Right ventricle myocardium superior (tissue), 1 donor: Measurements from ENCODE around the gene TBC1D9B. TPM values are rescaled to one million over a fixed set of nuclear protein-coding genes. Genes with fewer than 3 reads are reported as not detected.
"Not testable (repeated sequence)": the region's sequence is repeated elsewhere in the genome, so short reads cannot be mapped to it uniquely, and the experiment has no call there.

ENCODE experiments used
- ATAC-seq: fragments of 200-7000 bp; cut with Tn5 transposase; one replicate; pipeline ENCODE4 v1.9.1; 2020; ENCODE audit warnings: mild to moderate bottlenecking; ENCODE audit not compliant: poor library complexity
- DNase-seq: peaks from one replicate; pipeline ENCODE4 v3.0.0-alpha.2; 2020
- intact Hi-C: fragments of 100-400 bp; cut with DNase I; formaldehyde crosslinking; loops from one replicate; pipeline ENCODE4 v1.11.2; 2022
- total RNA-seq: library from RNA; stranded (reverse); fragmentation: NEBNext Ultra II Directional; extraction: Animal tissue kit (Norgen Biotek cat#: 25700); gene quantifications from one replicate; pipeline ENCODE4 v1.2.1, GENCODE V29; 2021
- donor health status: DM: no; HTN: yes; CAD: no; lungs with severe emphysema.

Gene TBC1D9B
- total RNA-seq, 1 donor from 2014 or later, result 29.6 TPM

DNA sequence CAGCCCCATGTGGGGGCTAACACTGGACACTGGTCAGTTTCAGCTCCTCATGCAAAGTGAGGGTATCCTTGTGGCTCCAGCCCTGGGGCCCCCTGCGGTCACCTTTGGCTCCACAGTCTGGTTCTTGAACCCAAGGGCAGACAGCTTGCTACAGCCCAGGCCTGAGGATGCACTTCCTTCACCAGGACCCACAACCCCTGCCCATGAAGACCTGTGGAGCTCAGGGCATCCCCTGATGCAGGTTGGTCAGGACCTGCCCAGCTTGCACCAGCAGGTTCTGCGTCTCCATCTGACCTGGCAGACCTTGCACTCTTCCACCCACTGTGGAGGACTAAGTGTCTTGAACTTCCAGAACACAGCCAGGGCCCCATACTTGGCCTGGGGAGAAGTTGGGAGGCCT lies 45.4 kb downstream of the TBC1D9B start:
- ATAC-seq (no peak), DNase-seq (no peak)
- intact Hi-C loops, result no loop called here

- intact Hi-C loops, result no loop called here
- no peak for DNase-seq
- ATAC-seq, result no peak
Observed at GRCh38 chr5:179860301-179860700, 47.4 kb downstream of the TBC1D9B start.

GRCh38 chr5:179858586-179859427 lies 48.9 kb downstream of the TBC1D9B start, which contains the start of gene MRNIP:
Gene MRNIP, minus strand, starts transcription at chr5:179858817. Its CDS starts 21 bp downstream, at chr5:179858796.
- intact Hi-C loops, result loop anchor here (5.0 kb wide), 1 partner anchor 37 kb away; the partner anchor contains the start of gene SQSTM1
- DNase-seq (peak; percentile 99), ATAC-seq (peak; percentile 99)

GRCh38 chr5:179858241-179858585 lies 49.5 kb downstream of the TBC1D9B start:
- intact Hi-C loops, result loop anchor here (5.0 kb wide), 1 partner anchor 36 kb away; the partner anchor contains the start of gene SQSTM1
- no peak for DNase-seq
- peak; percentile 59 for ATAC-seq

DNA sequence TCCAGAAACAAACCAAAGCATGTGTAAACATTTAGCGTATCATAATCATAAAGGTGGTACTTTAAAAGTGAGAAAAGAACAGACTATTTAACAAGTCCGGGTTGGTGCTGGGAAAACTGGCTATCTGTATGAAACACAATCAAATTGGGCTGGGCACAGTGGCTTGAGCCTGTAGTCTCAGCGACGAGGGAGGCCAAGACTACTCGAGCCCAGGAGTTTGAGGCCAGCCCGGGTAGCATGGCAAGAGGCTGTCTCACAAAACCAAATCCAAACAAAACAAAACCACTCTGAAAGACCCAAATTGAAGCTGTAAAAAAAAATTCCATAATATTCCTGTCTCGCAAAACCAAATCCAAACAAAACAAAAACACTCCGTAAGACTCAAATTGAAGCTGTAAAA lies 53.3 kb downstream of the TBC1D9B start:
- intact Hi-C loops, result no loop called here
- no peak for ATAC-seq
- DNase-seq, result no peak

DNA sequence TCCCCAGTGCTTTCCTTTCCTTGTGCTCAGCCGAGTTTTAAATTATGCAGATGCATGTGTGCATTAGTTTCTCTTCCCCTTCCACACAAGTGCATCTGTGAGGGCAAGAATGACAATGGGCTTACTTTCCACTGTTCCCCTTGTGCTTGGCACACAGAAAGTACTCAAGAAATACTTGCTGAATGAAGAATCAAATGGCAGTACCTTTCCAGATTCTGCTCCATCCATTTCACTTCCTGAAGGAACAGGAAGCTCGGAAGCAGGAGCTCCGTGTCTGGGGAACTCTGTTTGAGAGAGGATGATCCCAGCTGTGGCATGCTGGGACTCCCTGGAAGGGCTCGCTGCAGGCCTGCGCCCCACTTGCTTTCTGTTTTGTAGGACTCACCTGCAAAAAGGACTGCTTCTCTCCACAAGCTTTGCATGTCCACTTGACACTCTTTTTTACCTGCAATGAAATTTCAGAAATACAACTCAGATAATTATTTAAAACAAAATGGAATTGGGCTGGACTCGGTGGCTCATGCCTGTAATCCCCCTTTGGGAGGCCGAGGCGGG lies 54.6 kb downstream of the TBC1D9B start:
- no peak for DNase-seq
- intact Hi-C loops, result no loop called here
- no peak for ATAC-seq

DNA sequence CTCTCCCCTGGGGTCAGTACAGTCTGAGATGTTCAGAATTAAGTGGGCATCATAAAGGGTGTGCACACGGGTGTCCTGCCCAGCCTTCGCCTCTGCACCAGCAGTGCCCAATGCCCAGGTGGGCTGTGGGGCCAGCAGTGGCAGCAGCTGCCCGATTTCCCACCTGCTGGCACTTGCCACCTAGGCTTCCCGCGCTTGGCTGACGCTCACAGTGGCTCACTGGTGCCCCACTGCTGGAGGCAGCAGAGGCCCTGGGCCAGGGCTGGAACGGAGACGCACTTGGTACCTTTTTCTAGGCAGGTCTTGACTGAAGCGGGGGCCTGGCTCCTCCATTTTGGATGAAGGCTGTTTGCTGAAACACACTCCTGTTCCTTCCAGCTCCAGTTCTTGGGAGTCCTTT lies 66.1 kb downstream of the TBC1D9B start:
- ATAC-seq (no peak), DNase-seq (no peak)
- intact Hi-C loops, result no loop called here

- ATAC-seq, result no peak
- intact Hi-C loops, result no loop called here
- no peak for DNase-seq
Observed at GRCh38 chr5:179840766-179841165, 66.9 kb downstream of the TBC1D9B start.

- intact Hi-C loops, result no loop called here
- ATAC-seq (no peak), DNase-seq (no peak)
Observed at GRCh38 chr5:179840321-179840720, 67.4 kb downstream of the TBC1D9B start.

DNA sequence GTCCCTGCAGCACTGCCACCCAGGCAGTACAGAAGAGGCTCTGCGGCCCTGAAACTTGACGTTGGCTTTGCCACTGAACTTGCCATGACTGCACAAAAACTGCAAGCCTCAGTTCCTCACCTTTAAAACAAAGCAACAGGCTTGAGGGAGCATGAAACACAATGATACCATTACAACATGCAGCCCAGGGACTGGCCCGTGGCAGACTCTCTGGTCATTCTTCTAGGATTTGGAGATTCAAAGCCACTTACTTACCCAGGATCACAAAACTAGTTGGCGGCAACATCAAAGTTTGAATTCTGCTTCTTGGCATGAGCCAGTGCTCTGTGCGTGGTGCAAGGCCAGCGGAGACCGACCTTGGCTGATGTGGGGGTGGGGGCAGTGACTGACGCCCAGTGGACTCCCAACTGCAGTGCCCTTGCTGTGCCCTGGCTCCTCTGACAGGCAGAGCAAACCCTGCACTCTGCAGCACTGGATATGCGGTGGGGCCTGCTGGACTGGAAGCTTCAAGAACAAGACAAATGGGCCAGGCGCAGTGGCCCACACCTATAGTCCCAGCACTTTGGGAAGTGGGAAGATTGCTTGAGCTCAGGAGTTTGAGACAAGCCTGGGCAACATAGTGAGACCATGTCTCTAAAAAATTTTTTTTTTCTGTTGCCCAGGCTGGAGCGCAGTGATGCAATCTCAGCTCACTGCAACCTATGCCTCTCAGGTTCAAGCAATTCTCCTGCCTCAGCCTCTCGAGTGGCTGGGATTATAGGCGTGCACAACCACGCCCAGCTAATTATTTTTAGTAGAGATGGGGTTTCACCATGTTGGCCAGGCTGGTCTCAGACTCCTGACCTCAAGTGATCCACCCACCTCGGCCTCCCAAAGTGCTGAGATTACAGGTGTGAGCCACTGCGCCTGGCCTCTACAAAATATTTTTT lies 68.1 kb downstream of the TBC1D9B start:
- ATAC-seq (peak; percentile 70), DNase-seq (peak; percentile 60)
- intact Hi-C loops, result no loop called here

GRCh38 chr5:179837076-179838011 lies 70.4 kb downstream of the TBC1D9B start:
- intact Hi-C loops, result no loop called here
- ATAC-seq (peak; percentile 4), DNase-seq (no peak)

DNA sequence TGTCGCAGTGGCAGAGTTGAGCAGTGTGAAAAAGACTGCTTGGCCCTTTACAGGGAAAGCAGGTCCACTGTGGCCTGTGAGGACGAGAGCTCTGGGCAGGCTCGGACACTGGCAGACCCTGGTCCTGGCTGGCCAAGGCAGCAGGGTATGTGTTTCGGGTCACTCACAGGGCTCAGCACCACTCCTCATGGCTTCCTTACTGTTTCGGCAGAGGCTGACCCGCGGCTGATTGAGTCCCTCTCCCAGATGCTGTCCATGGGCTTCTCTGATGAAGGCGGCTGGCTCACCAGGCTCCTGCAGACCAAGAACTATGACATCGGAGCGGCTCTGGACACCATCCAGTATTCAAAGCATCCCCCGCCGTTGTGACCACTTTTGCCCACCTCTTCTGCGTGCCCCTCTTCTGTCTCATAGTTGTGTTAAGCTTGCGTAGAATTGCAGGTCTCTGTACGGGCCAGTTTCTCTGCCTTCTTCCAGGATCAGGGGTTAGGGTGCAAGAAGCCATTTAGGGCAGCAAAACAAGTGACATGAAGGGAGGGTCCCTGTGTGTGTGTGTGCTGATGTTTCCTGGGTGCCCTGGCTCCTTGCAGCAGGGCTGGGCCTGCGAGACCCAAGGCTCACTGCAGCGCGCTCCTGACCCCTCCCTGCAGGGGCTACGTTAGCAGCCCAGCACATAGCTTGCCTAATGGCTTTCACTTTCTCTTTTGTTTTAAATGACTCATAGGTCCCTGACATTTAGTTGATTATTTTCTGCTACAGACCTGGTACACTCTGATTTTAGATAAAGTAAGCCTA lies 71.3 kb downstream of the TBC1D9B start:
- DNase-seq (no peak), ATAC-seq (peak; percentile 4)
- intact Hi-C loops, result no loop called here

DNA sequence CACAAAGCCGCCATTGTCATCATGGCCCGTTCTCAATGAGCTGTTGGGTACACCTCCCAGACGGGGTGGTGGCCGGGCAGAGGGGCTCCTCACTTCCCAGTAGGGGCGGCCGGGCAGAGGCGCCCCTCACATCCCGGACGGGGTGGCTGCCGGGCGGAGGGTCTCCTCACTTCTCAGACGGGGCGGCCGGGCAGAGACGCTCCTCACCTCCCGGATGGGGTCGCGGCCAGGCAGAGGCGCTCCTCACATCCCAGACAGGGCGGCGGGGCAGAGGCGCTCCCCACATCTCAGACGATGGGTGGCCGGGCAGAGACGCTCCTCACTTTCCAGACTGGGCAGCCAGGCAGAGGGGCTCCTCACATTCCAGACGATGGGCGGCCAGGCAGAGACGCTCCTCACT lies 72.8 kb downstream of the TBC1D9B start:
- DNase-seq, ATAC-seq, intact Hi-C loops: not testable (repeated sequence)

DNA sequence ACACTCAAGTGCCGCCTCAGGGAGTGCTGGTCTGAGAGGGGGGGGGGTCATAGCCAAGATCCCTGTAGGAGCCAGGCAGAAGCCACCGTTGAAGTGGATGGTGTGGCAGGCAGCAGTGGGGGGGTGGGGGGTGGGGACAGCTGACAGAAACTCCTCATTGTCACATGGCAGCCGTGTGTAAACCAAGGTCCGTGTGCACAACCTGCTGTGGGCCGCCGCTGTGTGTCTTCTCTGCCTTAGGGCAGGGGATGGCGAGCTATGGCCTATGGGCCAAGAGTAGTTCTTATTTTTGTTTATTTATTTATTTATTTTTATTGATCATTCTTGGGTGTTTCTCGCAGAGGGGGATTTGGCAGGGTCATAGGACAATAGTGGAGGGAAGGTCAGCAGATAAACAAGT lies 73.6 kb downstream of the TBC1D9B start:
- intact Hi-C loops, result no loop called here
- no peak for DNase-seq
- no peak for ATAC-seq

GRCh38 chr5:179833709-179834070 lies 74.0 kb downstream of the TBC1D9B start:
- intact Hi-C loops, result no loop called here
- no peak for DNase-seq
- no peak for ATAC-seq

DNA sequence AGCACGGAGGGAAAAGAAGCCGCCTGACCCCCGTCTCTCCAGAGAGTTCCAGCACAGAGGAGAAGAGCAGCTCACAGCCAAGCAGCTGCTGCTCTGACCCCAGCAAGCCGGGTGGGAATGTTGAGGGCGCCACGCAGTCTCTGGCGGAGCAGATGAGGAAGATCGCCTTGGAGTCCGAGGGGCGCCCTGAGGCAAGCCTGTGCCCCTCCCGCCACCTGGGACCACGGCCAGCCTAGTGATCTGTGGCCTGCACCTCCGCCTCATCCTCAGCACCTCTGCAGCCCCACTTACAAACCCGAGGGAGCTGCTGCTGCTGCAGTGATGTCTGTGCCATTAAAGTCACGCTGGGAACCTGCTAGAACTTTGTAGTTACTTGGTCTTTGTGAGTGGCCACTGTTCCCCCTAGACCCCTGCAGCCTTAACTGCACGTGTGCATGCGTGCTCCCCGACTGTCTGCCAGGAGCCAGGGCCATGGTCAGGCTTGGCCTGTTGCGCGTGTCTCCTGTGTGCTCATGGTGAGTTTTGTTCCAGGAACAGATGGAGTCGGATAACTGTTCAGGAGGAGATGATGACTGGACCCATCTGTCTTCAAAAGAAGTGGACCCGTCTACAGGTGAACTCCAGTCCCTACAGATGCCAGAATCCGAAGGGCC lies 74.5 kb downstream of the TBC1D9B start:
- DNase-seq, result no peak
- no peak for ATAC-seq
- intact Hi-C loops, result no loop called here
